GM18951 (cell line): ENCODE data around the gene GRIFIN.

Experiments used
- POLR2A ChIP-seq: IDR thresholded peaks from 4 replicates; pipeline ENCODE4 v1.6.1; 2011; ENCODE audit warnings: mild to moderate bottlenecking; ENCODE audit not compliant: insufficient read length, insufficient read depth; ENCODE audit errors: extremely low read depth
- in situ Hi-C: fragments of 300-500 bp; cut with MboI; formaldehyde crosslinking; loops from one replicate; pipeline ENCODE4 v1.12.0; 2022; ENCODE audit warnings: low sequenced_read_pairs, mixed read lengths, inconsistent platforms; ENCODE audit not compliant: unreplicated experiment

GRIFIN gene

DNA sequence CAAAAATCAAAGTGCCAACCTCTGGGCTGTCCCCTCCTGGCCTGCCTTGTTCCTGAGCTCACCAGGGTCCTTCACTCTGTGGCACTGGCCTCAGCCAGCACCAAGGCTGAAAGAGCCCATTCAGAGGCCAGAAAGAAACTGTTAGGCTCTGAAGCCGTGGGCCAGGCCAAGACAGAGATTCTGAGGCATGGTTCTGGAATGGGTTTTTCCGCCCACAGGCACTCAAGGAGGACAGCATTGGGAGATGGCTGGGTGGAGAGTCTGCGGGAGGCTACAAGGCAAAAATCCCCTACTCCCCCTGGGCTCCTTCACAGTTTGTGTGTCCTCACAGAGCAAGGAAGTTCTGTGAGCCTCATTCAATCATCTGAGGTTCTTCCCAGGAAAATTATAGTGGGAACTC is 31.7 kb downstream of the GRIFIN start:
- TF ChIP-seq POLR2A = no peak
- in situ Hi-C loops = no loop called here

DNA sequence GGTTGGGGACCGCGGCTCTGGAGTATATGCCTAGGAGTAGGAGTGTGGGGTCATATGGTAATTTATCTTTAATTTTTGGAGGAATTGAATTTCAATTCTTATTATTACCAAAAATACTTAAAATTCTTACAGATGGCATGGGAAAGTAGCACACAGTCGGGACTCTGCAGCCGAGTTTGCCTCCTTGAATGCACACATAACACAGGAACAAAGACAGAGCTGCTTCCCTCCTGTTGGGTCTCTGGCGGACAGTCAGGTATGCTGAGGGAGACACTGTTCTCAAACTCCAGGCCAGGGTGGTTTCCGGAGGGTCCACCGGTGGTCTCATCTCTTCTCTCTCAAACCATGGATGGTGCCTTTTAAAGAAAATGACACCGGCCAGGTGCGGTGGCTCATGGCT is 32.7 kb downstream of the GRIFIN start:
- in situ Hi-C loops = no loop called here
- no peak for TF ChIP-seq POLR2A

DNA sequence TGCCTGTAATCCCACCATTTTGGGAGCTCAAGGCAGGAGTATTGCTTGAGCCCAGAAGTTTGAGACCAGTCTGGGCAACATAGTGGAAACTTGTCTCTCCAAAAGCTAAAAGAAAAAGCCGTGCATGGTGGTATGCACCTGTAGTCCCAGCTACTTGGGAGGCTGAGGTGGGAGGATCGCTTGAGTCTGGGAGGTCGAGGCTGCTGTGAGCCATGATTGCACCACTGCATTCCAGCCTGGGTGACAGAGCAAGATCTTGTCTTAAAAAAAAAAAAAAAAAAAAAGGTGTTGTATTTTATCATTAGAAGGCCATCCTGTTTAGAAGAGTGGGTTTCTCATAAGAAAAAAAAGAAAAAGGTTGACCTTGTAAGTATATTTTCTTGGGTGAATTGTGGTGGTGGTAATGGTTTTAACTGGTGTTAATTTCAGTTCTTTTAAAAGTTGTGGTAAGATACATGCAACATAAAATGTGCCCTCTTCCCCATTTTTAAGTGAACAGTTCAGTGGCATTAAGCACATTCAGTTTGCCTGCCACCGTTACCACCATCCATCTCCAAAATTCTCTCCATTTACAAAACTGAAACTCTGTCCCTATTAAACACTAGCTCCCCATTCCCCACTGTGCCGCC is 34.7 kb downstream of the GRIFIN start:
- TF ChIP-seq POLR2A = no peak
- in situ Hi-C loops = no loop called here

DNA sequence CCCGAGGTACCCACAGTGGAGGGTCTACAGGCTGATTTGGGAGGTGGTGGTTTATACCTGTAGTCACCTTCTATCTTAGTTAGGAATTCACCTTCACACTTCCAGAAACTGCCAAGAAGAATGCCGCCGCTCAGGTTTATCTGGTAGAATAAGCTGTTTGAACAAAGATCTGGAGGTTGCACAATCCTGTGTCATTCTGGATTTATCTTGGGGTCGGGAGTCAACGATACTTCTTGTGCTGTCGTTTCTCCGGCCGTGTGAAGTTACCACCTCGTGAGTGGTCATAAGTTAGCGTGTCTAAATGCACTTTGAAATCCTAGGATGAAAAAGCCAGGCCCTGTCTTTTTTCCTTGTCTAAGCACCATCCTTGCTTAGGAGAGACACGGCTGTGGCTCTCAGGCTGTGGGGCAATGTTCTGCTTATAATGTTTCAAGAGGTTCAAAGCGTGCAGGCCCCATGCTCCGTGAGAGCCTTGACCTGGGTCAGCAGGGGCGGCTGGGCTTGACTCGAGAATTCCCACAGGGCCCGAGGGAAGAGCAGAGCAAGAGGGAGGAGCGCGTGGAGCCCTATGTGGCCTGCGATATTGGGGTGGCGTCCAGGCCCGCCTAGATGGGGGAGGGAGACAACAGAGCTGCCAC is 35.5 kb downstream of the GRIFIN start:
- in situ Hi-C loops = no loop called here
- no peak for TF ChIP-seq POLR2A

DNA sequence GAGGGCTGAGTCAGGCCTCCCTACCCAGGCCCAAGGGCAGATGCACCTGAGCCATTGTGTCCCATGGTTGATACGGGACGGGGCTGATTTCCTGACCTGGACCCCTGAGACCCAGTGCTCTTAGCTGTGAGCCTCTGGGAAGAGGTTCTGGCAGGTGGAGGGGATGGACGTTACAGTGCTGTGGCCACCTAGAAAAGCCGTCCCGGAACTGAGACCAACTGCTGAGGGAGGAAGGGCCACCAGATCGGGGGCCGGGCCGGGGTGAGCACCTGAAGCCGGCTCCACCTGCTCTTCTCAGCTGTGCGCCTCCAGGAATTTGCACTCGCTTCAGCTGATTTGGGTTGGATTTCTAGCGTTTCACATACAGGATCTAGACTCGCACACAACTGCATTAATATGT is 37.4 kb downstream of the GRIFIN start:
- in situ Hi-C loops = no loop called here
- no peak for TF ChIP-seq POLR2A

DNA sequence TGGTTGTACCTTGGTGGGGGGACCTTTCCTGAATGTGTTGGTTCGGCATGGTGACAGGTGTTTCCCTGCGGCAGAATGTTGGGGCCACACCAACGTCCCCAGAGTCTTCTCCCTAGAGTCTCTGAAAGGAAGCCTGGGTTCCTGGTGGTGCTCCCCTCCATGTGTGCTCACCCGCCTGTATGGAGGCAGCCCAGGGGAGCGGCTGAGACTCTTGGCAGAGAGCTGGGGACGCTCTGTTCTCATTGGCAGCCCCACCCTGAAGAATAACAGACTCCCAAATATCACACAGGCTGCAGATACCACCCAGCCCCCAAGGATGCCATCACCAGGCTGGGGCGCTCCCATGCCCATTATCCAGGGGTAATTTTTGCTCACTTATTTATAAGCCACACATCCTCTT is 38.0 kb downstream of the GRIFIN start:
- in situ Hi-C loops = no loop called here
- TF ChIP-seq POLR2A = no peak

DNA sequence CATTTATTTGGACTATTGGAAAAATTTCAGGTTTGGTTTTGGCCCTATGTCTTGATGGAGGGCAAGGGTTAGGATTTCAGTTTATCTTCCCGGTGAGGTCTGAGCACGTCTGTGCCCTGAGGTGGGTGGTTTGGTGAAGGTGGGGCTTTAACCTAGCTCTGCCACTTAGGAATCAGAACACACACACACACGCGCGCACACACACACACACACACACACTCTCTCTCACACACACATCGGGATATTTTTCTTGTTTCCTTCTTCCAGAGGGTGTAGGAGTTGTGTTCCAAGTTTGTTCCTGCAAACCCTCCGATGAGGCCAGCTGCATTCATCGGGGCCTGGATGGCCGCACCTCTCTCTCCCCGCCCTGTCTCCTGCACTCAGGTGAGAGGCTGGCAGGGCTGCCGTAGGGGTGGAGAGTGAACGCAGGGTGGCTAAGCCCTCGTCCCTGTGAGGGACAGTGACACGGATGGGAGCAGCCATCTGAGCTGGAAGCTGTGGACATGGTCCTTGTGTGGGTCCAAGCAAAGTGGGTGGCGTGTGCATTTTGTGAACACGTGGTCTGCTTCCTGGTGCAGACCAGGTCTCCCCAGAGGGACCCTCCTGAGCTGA is 38.6 kb downstream of the GRIFIN start:
- TF ChIP-seq POLR2A = no peak
- in situ Hi-C loops = no loop called here

DNA sequence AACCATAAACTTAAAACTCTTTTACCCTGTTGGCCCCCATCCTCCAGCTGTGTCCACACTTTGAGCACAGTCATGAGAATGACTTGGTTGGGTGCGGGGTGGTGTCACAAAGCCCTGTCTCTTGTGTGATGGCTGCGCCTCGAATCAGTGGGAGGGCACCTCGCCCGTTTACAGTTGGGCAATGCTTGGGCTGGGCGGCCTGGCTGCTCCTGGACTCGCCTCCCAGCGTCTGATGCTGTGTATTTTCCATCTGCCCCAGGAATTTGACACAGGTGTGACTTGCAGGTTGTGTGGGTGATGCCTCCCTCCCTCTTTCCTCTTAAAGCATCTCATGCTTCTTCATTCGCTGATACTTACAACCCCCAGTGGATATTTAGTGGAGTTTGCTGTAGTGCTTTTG is 39.1 kb downstream of the GRIFIN start:
- in situ Hi-C loops = no loop called here
- no peak for TF ChIP-seq POLR2A

DNA sequence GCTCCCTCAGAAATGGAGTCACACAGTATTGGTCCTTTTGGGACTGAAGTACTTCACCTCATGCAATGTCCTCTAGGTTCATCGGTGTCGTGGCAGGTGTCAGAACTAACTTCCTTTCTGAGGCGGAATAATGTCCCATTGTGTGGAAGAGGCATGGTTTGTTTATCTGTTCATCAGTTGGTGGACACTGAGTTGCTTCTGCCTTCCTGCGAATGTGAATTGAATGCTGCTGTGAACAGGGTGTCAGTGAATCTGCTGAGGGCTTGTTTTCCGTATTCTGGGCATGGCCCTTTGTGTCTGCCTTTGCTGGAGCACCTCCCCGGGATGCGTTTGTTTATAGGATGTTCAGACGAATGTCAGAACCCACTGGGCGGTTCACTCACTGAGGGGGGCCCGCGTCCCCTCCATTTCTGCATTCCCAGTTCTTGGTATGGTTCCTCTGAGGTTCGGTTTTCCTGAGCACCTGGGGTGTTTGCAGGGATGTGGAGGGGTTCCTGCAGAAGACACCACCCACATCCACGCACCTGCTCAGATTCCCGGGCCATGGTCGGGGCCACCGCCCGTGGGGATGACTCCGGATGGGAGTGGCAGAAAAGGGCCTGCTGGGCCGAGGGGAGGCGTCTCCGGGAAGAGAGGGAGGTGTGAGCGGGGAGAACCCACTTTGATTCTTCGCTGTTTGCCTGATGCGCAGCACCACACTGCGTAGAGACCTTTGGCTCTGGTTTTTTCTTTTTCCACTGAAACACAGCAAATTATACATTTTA is 39.7 kb downstream of the GRIFIN start:
- in situ Hi-C loops = no loop called here

DNA sequence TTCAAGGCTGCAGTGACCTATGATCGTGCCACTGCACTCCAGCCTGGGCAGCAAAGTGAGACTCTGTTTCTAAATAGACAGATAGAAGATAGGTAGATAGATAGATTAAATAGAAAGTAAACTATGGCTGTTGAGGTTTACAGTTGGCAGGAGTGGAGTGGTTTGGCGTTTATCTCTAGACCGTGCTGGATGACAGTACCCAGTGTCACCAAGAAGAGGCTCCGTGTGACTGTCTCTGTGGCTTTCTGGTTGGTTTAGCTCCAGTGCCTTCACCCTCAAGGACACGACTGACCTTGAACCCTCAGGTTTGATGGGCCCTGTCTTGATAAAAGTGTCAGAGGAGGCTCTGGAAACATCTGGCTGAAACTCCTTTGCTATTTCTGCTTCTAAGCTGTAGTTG is 41.1 kb downstream of the GRIFIN start:
- in situ Hi-C loops = no loop called here
- no peak for TF ChIP-seq POLR2A

More for the DNA sequence above, 39.7 kb downstream of the GRIFIN start:
- TF ChIP-seq POLR2A = no peak

DNA sequence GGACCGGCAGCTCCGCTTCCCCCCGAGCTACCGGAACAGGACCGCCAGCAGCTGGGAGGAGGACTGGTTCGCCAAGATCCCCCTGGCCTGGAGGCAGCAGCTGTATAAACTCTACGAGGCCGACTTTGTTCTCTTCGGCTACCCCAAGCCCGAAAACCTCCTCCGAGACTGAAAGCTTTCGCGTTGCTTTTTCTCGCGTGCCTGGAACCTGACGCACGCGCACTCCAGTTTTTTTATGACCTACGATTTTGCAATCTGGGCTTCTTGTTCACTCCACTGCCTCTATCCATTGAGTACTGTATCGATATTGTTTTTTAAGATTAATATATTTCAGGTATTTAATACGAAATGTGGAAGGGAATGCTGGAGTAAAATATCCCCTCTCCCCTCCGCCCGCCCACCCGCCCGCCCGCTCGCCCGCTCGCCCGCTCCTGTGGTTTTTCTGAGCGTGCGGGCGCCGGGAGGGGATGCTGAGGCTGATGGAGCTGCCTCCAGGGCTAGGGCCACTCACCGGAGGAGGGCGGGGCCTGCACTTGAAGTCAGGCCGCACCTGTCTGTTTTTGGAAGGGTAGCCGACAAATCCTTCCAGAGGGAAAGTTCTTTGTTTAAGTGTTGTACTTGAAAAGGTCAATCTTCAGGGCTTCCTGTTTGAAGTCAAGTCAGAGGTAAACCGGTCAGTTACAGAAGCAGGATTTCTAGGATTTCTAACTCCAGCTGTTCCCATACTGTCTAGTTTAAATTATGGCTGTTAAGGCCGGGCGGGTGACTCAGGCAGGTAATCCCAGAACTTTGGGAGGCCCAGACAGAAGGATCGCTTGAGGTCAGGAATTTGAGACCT is 42.3 kb downstream of the GRIFIN start:
- TF ChIP-seq POLR2A = no peak

DNA sequence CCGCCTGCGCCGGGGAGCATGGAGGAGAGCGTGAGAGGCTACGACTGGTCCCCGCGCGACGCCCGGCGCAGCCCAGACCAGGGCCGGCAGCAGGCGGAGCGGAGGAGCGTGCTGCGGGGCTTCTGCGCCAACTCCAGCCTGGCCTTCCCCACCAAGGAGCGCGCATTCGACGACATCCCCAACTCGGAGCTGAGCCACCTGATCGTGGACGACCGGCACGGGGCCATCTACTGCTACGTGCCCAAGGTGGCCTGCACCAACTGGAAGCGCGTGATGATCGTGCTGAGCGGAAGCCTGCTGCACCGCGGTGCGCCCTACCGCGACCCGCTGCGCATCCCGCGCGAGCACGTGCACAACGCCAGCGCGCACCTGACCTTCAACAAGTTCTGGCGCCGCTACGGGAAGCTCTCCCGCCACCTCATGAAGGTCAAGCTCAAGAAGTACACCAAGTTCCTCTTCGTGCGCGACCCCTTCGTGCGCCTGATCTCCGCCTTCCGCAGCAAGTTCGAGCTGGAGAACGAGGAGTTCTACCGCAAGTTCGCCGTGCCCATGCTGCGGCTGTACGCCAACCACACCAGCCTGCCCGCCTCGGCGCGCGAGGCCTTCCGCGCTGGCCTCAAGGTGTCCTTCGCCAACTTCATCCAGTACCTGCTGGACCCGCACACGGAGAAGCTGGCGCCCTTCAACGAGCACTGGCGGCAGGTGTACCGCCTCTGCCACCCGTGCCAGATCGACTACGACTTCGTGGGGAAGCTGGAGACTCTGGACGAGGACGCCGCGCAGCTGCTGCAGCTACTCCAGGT is 43.1 kb downstream of the GRIFIN start:
- no peak for TF ChIP-seq POLR2A
- in situ Hi-C loops = no loop called here

More for the DNA sequence above, 42.3 kb downstream of the GRIFIN start:
- in situ Hi-C loops = no loop called here
